PC-3 (cell line): ENCODE results near the gene CPB2. TPM values are rescaled to one million over a fixed set of nuclear protein-coding genes. Genes with fewer than 3 reads are reported as not detected.

ENCODE experiments used
- ATAC-seq: fragments of 200-7000 bp; cut with Tn5 transposase; 2 replicates; pipeline ENCODE4 v1.9.1; 2020; ENCODE audit warnings: mild to moderate bottlenecking, moderate library complexity
- BruUV-seq: library from RNA; stranded (reverse); fragments of 400-500 nt; replicated peaks from 2 replicates; lab custom pipeline; 2021; lab: Mats Ljungman, UMichigan
- CTCF ChIA-PET: fragments of 300-600 bp; sonication (Branson Sonifier 250); formaldehyde crosslinking; loops from one replicate; lab custom pipeline; 2022; ENCODE audit warnings: antibody characterized with exemption; lab: Charles Lee
- POLR2A ChIA-PET: fragments of 300-600 bp; sonication (Branson Sonifier 250); formaldehyde crosslinking; loops from one replicate; lab custom pipeline; 2022; ENCODE audit warnings: antibody characterized with exemption; ENCODE audit not compliant: unreplicated experiment; lab: Charles Lee
- DNase-seq: peaks from one replicate; pipeline ENCODE4 v3.0.0-alpha.2; 2015
- H2AFZ ChIP-seq: fragments of 300-600 bp; sonication (generic); 2 replicates; pipeline ENCODE4 v1.6.0; 2016; ENCODE audit warnings: antibody characterized with exemption, low read length
- H3F3A ChIP-seq: fragments of 300-600 bp; sonication (generic); one replicate; pipeline ENCODE4 v1.6.0; 2017; ENCODE audit warnings: antibody characterized with exemption, low read length, control low read depth, mild to moderate bottlenecking; ENCODE audit not compliant: unreplicated experiment
- H3K27ac ChIP-seq: fragments of 300-600 bp; sonication (generic); 2 replicates; pipeline ENCODE4 v1.5.1; 2016; ENCODE audit warnings: mild to moderate bottlenecking, low read length
- H3K27me3 ChIP-seq: fragments of 300-600 bp; sonication (generic); 2 replicates; pipeline ENCODE4 v1.6.1; 2016; ENCODE audit warnings: low read length, mixed read lengths
- H3K36me3 ChIP-seq: fragments of 300-600 bp; sonication (generic); 2 replicates; pipeline ENCODE4 v1.6.1; 2016; ENCODE audit warnings: low read depth, mixed run types, low read length, mixed read lengths
- H3K4me1 ChIP-seq: fragments of 300-600 bp; sonication (generic); 2 replicates; pipeline ENCODE4 v1.5.1; 2016; ENCODE audit warnings: low read length; ENCODE audit not compliant: insufficient read depth
- H3K4me2 ChIP-seq: fragments of 300-600 bp; sonication (generic); 2 replicates; pipeline ENCODE4 v1.6.0; 2016; ENCODE audit warnings: low read length
- H3K4me3 ChIP-seq: fragments of 300-600 bp; sonication (generic); 2 replicates; pipeline ENCODE4 v1.5.1; 2016; ENCODE audit warnings: mild to moderate bottlenecking, low read length, mixed read lengths
- H3K79me2 ChIP-seq: fragments of 300-600 bp; sonication (generic); 2 replicates; pipeline ENCODE4 v1.6.1; 2017; ENCODE audit warnings: low read length, mixed read lengths
- H3K9ac ChIP-seq: fragments of 300-600 bp; sonication (generic); 2 replicates; pipeline ENCODE4 v1.6.0; 2016; ENCODE audit warnings: mild to moderate bottlenecking, low read length
- H3K9me2 ChIP-seq: fragments of 300-600 bp; sonication (generic); replicated peaks from 2 replicates; pipeline ENCODE4 v1.6.1; 2016; ENCODE audit warnings: mixed run types, low read length, mixed read lengths
- H3K9me3 ChIP-seq: fragments of 300-600 bp; sonication (generic); 2 replicates; pipeline ENCODE4 v1.6.1; 2016; ENCODE audit warnings: low read length, mixed read lengths
- H4K20me1 ChIP-seq: fragments of 300-600 bp; sonication (generic); 2 replicates; pipeline ENCODE4 v1.6.1; 2016; ENCODE audit warnings: low read length, mixed read lengths
- EZH2 ChIP-seq: fragments of 300-600 bp; sonication (generic); IDR thresholded peaks from one replicate; pipeline ENCODE4 v1.6.1; 2017; ENCODE audit warnings: antibody characterized with exemption, mild to moderate bottlenecking, low read length; ENCODE audit not compliant: unreplicated experiment
- intact Hi-C: fragments of 100-400 bp; cut with micrococcal nuclease; formaldehyde crosslinking; loops from 2 replicates; pipeline ENCODE4 v1.9.0; 2023
- total RNA-seq: library from RNA; depleted of rRNA; stranded (reverse); fragments of >200 nt; gene quantifications from 2 replicates; pipeline ENCODE4 v1.2.3, GENCODE V29; 2014; rRNA removed

The CPB2 gene
- total RNA-seq, 1 experiment from 2014 or later, result not detected

DNA sequence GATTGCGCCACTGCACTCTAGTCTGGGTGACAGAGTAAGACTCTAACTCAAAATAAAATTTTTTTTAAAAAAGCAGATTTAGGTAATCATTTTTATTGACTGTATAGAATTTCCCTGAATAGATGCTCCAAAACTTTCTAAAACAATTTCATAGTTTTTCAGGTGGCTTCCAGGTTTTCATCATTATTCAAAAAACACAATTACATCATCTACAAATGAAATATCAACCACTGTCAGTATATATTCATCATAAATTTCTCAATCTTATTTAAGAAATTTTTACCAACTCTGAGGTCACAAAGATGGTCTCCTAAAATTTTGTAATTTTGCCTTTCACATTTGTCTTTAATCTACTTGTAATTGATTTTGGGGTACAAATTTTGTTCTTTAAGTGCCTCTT is 100.3 kb downstream of the CPB2 start:
- no peaks in the 10 kb centered on the region for H3K9me2 ChIP-seq
- DNase-seq (no peak), ATAC-seq (no peak)
- ChIA-PET CTCF (no interaction called here), POLR2A (no interaction called here)
- no peak overlapping the region for H3K4me2 ChIP-seq
- H3K79me2 ChIP-seq, result no peaks in the 10 kb centered on the region
- no peaks in the 10 kb centered on the region for H3K4me1 ChIP-seq
- peaks cover 18% of the 10 kb centered on the region for H3K36me3 ChIP-seq
- no peaks in the 10 kb centered on the region for H3K27me3 ChIP-seq
- no TSS peak for BruUV-seq
- no peak overlapping the region for H3K9ac ChIP-seq
- intact Hi-C loops, result no loop called here
- no peak overlapping the region for H2AFZ ChIP-seq
- no peak for TF ChIP-seq EZH2
- no peaks in the 10 kb centered on the region for H4K20me1 ChIP-seq
- H3F3A ChIP-seq, result no peaks in the 10 kb centered on the region
- H3K27ac ChIP-seq, result no peak overlapping the region
- no peaks in the 10 kb centered on the region for H3K9me3 ChIP-seq
- H3K4me3 ChIP-seq, result no peak overlapping the region

Other genes starting within 250 kb of the CPB2 start
- gene ZC3H13, start 52.3 kb downstream of the CPB2 start, total RNA-seq, result 9.5 and 14.0 TPM in 2 replicates
- gene LCP1, start 77.1 kb upstream of the CPB2 start, total RNA-seq, result 133 and 143 TPM in 2 replicates
- 0.26 and 0.35 TPM in 2 replicates for gene LRRC63, start 106.9 kb upstream of the CPB2 start, total RNA-seq